ENCODE data around the gene ADAD2.

Gene ADAD2

DNA sequence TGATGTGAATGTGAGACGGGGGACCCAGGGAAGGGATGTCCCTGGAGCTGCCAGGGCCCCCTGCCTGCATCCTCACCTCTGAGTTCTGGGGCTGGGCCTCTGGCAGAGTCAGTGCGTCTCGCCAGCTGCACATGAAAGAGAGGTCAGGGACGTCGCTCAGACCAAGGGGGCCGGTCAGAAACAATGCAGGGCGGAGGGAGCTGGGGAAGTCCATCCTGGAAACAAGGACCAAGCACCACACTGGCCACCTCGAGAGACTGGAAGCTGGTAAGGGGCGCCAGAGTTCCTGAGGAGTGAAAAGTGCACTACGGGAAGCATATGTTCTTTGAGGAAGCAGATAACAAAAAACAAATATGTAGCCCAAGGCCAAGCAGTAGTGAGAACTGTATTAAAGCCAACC, 6.2 kb upstream of the ADAD2 start:
- no peak overlapping the region for H3K27ac ChIP-seq (ENCODE audit: low read depth, low read length)
- H3K27me3 ChIP-seq (ENCODE audit: control insufficient read depth, insufficient read depth, low read length): no peaks in the 10 kb centered on the region
- H3K36me3 ChIP-seq (ENCODE audit: control insufficient read depth, insufficient read depth, low read length): peaks cover 56% of the 10 kb centered on the region
- no peaks in the 10 kb centered on the region for H3K4me1 ChIP-seq (ENCODE audit: control insufficient read depth, insufficient read depth, low read length)
- no peak overlapping the region for H3K4me3 ChIP-seq (ENCODE audit: low read depth, low read length)
- H3K9ac ChIP-seq (ENCODE audit: low read depth, low read length): no peak overlapping the region
- H3K9me3 ChIP-seq (ENCODE audit: control insufficient read depth, insufficient read depth, low read length): no peaks in the 10 kb centered on the region

DNA sequence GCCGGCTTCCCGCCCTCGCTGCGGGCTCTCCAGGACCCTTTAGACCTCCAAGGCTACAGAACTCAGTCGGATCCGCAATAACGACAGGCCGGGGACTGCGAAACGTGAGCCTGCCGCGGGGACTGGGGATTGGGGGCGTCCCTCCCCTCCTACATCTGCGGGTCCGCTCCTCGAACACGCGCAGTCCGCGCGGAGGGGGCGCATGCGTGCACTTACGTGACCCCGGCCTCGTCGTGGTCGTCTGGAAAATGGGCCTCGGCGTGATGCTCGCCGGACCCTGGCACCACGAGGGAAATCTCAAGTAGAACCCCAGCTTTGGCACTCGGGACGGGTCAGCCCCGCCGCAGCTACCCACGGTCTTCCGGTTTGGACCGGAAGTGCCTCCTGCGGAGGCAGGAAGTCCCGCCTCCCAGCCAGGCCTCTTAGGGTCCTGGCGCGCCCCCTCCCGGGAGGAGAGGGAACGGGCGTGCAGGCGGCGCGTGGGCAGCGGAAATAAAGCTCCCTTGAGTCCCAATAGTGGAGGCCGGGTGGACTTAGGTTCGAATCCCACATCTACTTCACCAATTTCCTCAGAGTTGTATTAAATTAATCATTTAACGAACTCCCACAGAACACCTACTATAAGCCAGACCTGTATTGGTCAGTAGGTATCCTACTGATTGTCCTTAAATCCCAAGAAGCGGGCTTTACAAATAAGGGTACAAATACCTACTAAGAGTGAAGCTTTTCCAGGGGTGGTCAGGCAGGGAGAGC, 4.1 kb upstream of the ADAD2 start, which contains the start of gene TAF1C:
TSS of gene TAF1C (minus strand) at position 373 of the 753 bp plus-strand sequence. CDS start 2,069 bp downstream, outside the sequence.
- peaks cover 35% of the 10 kb centered on the region for H3K36me3 ChIP-seq (ENCODE audit: control insufficient read depth, insufficient read depth, low read length)
- no peaks in the 10 kb centered on the region for H3K9me3 ChIP-seq (ENCODE audit: control insufficient read depth, insufficient read depth, low read length)
- peak within 1 kb of the TSS; percentile 74 for H3K9ac ChIP-seq (ENCODE audit: low read depth, low read length)
- H3K4me3 ChIP-seq (ENCODE audit: low read depth, low read length): peak within 1 kb of the TSS; percentile 96
- no peaks in the 10 kb centered on the region for H3K27me3 ChIP-seq (ENCODE audit: control insufficient read depth, insufficient read depth, low read length)
- peak within 1 kb of the TSS; percentile 35 for H3K27ac ChIP-seq (ENCODE audit: low read depth, low read length)
- no peaks in the 10 kb centered on the region for H3K4me1 ChIP-seq (ENCODE audit: control insufficient read depth, insufficient read depth, low read length)

DNA sequence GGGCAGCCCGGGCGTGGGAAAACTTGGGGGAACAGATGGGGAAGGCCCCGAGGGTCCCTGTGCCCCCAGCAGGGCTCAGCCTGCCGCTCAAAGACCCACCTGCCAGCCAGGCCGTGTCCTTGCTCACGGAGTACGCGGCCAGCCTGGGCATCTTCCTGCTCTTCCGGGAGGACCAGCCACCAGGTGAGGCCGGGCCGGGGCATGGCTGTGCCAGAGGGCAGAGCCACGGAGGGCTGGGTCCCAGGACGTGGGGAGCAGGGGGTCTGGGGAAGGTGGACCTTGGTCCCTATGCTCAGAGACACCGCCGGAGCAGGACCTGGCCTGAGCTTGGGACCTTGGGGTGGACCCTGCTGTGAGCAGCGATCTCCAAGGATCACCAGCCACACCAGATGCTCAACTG, 509 bp downstream of the ADAD2 start:
- Histone ChIP-seq H3K9me3 (ENCODE audit: control insufficient read depth, insufficient read depth, low read length) (no peaks in the 10 kb centered on the region), H3K4me1 (ENCODE audit: control insufficient read depth, insufficient read depth, low read length) (no peaks in the 10 kb centered on the region), H3K27ac (ENCODE audit: low read depth, low read length) (no peak overlapping the region), H3K9ac (ENCODE audit: low read depth, low read length) (no peak overlapping the region), H3K4me3 (ENCODE audit: low read depth, low read length) (no peak overlapping the region), H3K27me3 (ENCODE audit: control insufficient read depth, insufficient read depth, low read length) (no peaks in the 10 kb centered on the region), H3K36me3 (ENCODE audit: control insufficient read depth, insufficient read depth, low read length) (no peaks in the 10 kb centered on the region)

DNA sequence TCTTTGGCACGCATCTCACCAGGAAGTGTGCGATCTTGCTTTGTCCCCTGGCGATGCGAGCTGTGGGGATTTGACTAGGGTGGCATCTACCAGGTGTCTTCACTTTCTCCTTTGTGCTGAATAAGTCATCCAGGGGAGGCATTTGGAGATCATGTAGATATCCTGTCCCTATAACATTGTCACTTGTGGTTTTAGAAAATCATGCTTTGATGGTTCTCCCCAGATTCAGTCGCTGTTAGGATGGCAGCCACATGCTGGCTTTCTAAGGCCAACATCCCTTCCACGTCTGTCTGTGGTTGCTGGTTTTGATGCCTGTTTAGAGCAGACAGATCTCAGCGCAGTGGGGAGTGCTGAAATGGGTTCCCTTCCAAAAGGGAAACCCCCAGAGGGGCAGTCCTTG, 2.5 kb downstream of the ADAD2 start:
- no peaks in the 10 kb centered on the region; the same call in 1 of the 2 replicates for H3K4me1 ChIP-seq (ENCODE audit: control insufficient read depth, insufficient read depth, low read length)
- no peaks in the 10 kb centered on the region for H3K27me3 ChIP-seq (ENCODE audit: control insufficient read depth, insufficient read depth, low read length)
- H3K36me3 ChIP-seq (ENCODE audit: control insufficient read depth, insufficient read depth, low read length): no peaks in the 10 kb centered on the region

DNA sequence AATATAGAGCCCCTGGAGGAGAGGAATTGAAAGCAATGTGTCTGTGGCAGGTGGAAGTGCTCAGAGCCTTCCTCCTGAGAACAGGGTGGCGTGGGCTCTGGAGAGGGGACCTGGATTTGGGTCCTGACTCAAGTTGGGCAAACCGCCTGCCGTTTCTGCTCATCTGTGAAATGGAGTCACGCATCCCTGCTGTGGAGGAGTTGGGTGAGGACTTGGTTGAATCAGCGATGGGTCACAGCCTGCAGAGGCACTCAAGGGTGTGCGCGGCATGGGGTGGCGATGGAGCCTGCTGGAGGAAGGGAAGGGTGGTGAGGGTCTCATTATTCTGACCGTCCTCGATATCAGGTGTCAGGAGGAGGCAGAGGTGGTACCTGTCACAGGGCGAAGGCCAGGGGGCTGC, 3.1 kb downstream of the ADAD2 start:
- Histone ChIP-seq H3K9ac (ENCODE audit: low read depth, low read length) (no peak overlapping the region), H3K27me3 (ENCODE audit: control insufficient read depth, insufficient read depth, low read length) (no peaks in the 10 kb centered on the region), H3K9me3 (ENCODE audit: control insufficient read depth, insufficient read depth, low read length) (no peaks in the 10 kb centered on the region), H3K4me1 (ENCODE audit: control insufficient read depth, insufficient read depth, low read length) (no peaks in the 10 kb centered on the region; the same call in 1 of the 2 replicates), H3K27ac (ENCODE audit: low read depth, low read length) (no peak overlapping the region), H3K36me3 (ENCODE audit: control insufficient read depth, insufficient read depth, low read length) (no peaks in the 10 kb centered on the region), H3K4me3 (ENCODE audit: low read depth, low read length) (no peak overlapping the region)

More for the DNA sequence above, 2.5 kb downstream of the ADAD2 start:
- no peak overlapping the region for H3K9ac ChIP-seq (ENCODE audit: low read depth, low read length)
- H3K4me3 ChIP-seq (ENCODE audit: low read depth, low read length): no peak overlapping the region
- H3K9me3 ChIP-seq (ENCODE audit: control insufficient read depth, insufficient read depth, low read length): no peaks in the 10 kb centered on the region
- H3K27ac ChIP-seq (ENCODE audit: low read depth, low read length): no peak overlapping the region

DNA sequence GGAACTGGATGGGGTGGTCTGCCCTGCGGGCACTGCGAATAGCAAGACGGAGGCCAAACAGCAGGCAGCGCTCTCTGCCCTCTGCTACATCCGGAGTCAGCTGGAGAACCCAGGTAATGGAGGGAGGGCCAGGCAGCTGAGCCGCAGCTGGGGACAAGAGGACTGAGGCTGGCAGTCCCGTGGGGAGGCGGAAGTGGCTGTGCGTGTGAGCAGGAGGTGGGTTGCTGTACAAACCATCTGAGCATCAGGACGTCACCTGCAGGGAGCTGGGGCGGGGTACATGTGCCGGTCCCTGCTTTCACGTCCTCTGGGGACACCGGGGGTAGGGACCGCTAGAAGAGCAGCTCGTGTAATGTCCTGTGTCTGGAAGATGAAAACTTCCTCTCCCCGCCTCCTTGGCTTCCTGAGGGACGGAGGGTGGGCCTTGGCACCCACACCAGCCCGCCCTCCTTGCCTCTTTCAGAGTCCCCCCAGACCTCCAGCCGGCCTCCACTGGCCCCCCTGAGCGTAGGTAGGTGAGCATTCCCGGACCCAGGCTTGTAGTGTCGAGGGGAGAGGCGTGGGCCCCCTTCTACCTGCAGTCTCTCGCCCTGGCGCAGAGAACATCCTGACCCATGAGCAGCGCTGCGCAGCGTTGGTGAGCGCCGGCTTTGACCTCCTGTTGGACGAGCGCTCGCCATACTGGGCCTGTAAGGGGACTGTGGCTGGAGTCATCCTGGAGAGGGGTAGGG, 3.7 kb downstream of the ADAD2 start:
- no peak overlapping the region for H3K4me3 ChIP-seq (ENCODE audit: low read depth, low read length)
- H3K36me3 ChIP-seq (ENCODE audit: control insufficient read depth, insufficient read depth, low read length): no peaks in the 10 kb centered on the region
- H3K27me3 ChIP-seq (ENCODE audit: control insufficient read depth, insufficient read depth, low read length): no peaks in the 10 kb centered on the region
- H3K9ac ChIP-seq (ENCODE audit: low read depth, low read length): no peak overlapping the region
- no peak overlapping the region for H3K27ac ChIP-seq (ENCODE audit: low read depth, low read length)
- no peaks in the 10 kb centered on the region; the same call in 1 of the 2 replicates for H3K4me1 ChIP-seq (ENCODE audit: control insufficient read depth, insufficient read depth, low read length)
- no peaks in the 10 kb centered on the region for H3K9me3 ChIP-seq (ENCODE audit: control insufficient read depth, insufficient read depth, low read length)

DNA sequence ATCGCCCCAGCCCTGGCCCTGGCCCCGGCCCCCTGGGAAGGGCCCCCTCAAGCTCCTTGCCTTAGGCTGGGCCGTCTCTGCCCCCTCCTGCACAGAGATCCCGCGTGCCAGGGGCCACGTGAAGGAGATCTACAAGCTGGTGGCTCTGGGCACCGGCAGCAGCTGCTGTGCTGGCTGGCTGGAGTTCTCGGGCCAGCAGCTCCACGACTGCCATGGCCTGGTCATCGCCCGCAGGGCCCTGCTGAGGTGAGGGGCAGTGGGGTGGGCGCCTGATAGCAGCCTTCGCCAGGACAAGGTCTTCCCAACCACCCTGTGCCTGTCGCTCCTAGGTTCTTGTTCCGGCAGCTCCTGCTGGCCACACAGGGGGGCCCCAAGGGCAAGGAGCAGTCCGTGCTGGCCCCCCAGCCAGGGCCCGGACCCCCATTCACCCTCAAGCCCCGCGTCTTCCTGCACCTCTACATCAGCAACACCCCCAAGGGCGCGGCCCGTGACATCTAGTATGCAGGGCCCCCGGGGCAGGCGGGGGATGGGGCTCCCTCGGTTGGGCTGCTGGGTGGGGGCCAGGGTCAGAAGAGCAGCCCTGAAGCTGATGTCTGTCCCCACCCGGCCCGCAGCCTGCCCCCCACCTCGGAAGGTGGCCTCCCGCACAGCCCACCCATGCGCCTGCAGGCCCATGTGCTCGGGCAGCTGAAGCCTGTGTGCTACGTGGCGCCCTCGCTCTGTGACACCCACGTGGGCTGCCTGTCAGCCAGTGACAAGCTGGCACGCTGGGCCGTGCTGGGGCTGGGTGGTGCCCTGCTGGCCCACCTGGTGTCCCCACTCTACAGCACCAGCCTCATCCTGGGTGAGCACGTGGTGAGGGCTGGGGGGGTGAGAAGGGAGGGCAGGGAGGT, 4.5 kb downstream of the ADAD2 start:
- no peak overlapping the region for H3K4me3 ChIP-seq (ENCODE audit: low read depth, low read length)
- no peak overlapping the region for H3K9ac ChIP-seq (ENCODE audit: low read depth, low read length)
- H3K27ac ChIP-seq (ENCODE audit: low read depth, low read length): no peak overlapping the region
- H3K9me3 ChIP-seq (ENCODE audit: control insufficient read depth, insufficient read depth, low read length): no peaks in the 10 kb centered on the region
- no peaks in the 10 kb centered on the region; the same call in 1 of the 2 replicates for H3K4me1 ChIP-seq (ENCODE audit: control insufficient read depth, insufficient read depth, low read length)
- no peaks in the 10 kb centered on the region for H3K27me3 ChIP-seq (ENCODE audit: control insufficient read depth, insufficient read depth, low read length)
- no peaks in the 10 kb centered on the region for H3K36me3 ChIP-seq (ENCODE audit: control insufficient read depth, insufficient read depth, low read length)

DNA sequence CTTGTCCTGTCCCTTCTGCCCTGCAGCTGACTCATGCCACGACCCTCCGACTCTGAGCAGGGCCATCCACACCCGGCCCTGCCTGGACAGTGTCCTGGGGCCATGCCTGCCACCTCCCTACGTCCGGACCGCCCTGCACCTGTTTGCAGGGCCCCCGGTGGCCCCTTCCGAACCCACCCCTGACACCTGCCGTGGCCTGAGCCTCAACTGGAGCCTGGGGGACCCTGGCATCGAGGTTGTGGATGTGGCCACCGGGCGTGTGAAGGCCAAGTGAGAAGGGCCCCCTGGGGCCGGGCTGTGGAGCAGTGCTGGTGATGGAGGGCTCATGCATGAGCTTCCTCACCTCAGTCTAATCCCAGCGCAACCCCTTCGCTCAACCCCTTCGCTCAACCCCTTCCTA, 5.1 kb downstream of the ADAD2 start:
- H3K9me3 ChIP-seq (ENCODE audit: control insufficient read depth, insufficient read depth, low read length): no peaks in the 10 kb centered on the region
- H3K27ac ChIP-seq (ENCODE audit: low read depth, low read length): no peak overlapping the region
- H3K27me3 ChIP-seq (ENCODE audit: control insufficient read depth, insufficient read depth, low read length): no peaks in the 10 kb centered on the region
- no peak overlapping the region for H3K9ac ChIP-seq (ENCODE audit: low read depth, low read length)
- H3K4me1 ChIP-seq (ENCODE audit: control insufficient read depth, insufficient read depth, low read length): no peaks in the 10 kb centered on the region; the same call in 1 of the 2 replicates
- no peaks in the 10 kb centered on the region for H3K36me3 ChIP-seq (ENCODE audit: control insufficient read depth, insufficient read depth, low read length)
- no peak overlapping the region for H3K4me3 ChIP-seq (ENCODE audit: low read depth, low read length)

DNA sequence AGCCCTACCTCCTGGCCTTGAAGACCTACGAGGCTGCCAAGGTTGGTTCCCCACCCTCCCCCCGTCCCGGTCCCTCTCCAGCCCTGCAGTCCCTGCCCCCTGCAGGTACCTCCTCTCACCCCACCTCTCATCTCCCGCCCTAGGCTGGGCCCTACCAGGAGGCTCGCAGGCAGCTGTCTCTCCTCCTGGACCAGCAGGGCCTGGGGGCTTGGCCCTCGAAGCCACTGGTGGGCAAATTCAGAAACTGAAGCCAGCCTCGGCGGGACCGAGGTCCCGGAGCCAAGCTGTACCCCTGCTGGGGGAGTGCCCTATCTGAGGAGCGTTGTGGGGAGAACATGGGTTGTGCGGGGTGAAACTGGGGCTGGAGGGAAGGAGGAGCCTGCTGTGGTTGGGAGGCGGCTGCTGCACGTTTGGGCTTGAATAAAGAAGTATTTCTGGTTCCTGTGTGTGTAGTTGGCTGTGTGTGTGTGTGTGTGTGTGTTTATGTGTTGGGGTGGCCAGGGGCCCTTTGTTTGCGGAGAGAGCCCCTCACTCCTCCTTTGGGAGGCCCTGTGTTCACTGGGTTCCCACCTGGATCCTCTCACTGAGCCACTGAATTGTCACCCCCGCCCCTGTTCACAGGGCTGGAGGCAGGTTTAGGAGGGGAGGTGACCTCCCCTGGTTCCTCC, 5.9 kb downstream of the ADAD2 start:
- no peak overlapping the region for H3K9ac ChIP-seq (ENCODE audit: low read depth, low read length)
- no peak overlapping the region for H3K27ac ChIP-seq (ENCODE audit: low read depth, low read length)

DNA sequence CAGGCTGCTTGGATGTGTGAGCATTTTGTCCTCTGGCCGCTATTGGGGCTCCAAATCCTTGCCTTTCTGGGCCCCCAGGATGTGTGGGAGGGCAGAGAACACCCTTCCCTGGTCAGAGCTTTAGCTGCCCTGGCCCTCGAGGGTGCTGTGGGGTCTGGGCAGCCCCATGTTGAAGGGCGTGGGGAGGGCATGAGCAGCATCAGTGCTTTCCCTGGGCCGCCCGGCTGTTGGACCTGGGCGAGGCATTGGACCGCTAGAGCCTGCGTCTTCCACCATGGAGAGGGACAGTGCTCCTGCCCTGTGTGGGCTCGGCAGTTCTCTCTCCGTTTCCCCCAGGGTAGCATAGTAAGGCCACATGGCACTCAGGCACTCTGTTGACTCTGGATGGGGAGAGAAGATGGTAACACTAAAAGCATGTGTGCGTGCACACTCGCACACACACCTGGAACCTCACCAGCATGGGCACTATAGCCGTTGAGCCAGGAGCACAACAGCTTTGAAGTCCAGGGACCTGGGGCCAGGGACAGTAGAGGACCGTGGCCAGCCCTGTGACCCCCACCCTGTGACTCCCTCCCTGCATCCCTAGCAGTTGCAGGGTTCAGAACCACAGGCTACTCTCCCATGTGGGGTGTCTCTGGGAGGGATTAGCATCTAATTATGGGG, 6.6 kb downstream of the ADAD2 start:
- Histone ChIP-seq H3K36me3 (ENCODE audit: control insufficient read depth, insufficient read depth, low read length) (no peaks in the 10 kb centered on the region), H3K27me3 (ENCODE audit: control insufficient read depth, insufficient read depth, low read length) (no peaks in the 10 kb centered on the region), H3K4me3 (ENCODE audit: low read depth, low read length) (no peak overlapping the region), H3K9ac (ENCODE audit: low read depth, low read length) (no peak overlapping the region), H3K9me3 (ENCODE audit: control insufficient read depth, insufficient read depth, low read length) (no peaks in the 10 kb centered on the region), H3K27ac (ENCODE audit: low read depth, low read length) (no peak overlapping the region), H3K4me1 (ENCODE audit: control insufficient read depth, insufficient read depth, low read length) (no peaks in the 10 kb centered on the region; the same call in 1 of the 2 replicates)

More for the DNA sequence above, 5.9 kb downstream of the ADAD2 start:
- no peaks in the 10 kb centered on the region for H3K9me3 ChIP-seq (ENCODE audit: control insufficient read depth, insufficient read depth, low read length)
- no peak overlapping the region for H3K4me3 ChIP-seq (ENCODE audit: low read depth, low read length)
- H3K27me3 ChIP-seq (ENCODE audit: control insufficient read depth, insufficient read depth, low read length): no peaks in the 10 kb centered on the region
- no peaks in the 10 kb centered on the region for H3K36me3 ChIP-seq (ENCODE audit: control insufficient read depth, insufficient read depth, low read length)
- H3K4me1 ChIP-seq (ENCODE audit: control insufficient read depth, insufficient read depth, low read length): no peaks in the 10 kb centered on the region; the same call in 1 of the 2 replicates
